ENCODE measurements around the gene VASP.
A peak's percentile ranks its signal among the peaks of the same experiment; 100 is the strongest.

The VASP gene

DNA sequence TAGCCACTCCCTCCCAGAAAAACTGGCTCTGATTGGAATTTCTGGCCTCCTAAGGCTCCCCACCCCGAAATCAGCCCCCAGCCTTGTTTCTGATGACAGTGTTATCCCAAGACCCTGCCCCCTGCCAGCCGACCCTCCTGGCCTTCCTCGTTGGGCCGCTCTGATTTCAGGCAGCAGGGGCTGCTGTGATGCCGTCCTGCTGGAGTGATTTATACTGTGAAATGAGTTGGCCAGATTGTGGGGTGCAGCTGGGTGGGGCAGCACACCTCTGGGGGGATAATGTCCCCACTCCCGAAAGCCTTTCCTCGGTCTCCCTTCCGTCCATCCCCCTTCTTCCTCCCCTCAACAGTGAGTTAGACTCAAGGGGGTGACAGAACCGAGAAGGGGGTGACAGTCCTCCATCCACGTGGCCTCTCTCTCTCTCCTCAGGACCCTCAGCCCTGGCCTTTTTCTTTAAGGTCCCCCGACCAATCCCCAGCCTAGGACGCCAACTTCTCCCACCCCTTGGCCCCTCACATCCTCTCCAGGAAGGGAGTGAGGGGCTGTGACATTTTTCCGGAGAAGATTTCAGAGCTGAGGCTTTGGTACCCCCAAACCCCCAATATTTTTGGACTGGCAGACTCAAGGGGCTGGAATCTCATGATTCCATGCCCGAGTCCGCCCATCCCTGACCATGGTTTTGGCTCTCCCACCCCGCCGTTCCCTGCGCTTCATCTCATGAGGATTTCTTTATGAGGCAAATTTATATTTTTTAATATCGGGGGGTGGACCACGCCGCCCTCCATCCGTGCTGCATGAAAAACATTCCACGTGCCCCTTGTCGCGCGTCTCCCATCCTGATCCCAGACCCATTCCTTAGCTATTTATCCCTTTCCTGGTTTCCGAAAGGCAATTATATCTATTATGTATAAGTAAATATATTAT lies 33.3 kb upstream of the VASP start:
- no peak for DNase-seq (ENCODE audit: low read depth)

- no peak for DNase-seq (ENCODE audit: low read depth)
Observed at GRCh38 chr19:45474606-45475521, 32.4 kb upstream of the VASP start.

GRCh38 chr19:45475537-45476291 lies 31.6 kb upstream of the VASP start:
- DNase-seq (ENCODE audit: low read depth), result no peak

DNA sequence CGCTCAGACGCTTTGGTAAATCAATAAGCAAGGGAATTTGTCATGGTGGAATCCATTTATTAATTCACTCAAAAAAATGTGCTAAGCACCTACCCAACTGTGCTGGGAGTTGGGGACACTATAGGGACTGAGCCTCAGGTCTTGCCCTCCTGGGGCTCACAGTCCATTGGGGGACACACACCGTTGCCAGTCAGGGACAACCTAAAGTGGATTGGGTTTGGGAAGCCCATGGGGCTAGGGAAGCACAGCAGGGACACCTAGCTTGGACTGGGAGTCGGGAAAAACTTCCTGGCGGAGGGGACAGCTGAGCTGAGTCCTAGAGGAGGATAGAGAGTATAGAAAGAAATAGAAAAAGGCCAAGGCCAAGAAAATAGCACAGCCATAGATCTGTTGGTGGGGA lies 31.0 kb upstream of the VASP start:
- DNase-seq (ENCODE audit: low read depth), result no peak

DNA sequence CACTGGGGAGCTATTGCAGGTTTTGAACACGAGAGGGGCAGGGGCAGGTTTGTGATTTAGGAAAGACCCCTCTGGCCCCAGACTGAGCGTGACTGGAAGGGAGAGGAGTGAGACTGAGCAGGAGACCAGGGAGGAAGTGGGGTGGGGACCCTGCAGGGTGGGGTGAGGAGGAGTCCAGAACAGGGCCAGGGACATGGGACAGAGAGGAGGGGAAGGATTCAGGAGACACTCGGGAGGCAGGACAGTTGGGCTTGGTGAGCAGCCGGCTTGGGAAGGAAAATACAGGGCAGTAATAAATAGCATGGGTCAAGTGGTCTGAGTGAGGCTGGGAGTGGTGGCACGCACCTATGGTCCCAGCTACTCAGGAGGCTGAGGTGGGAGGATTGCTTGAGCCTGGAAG lies 30.1 kb upstream of the VASP start:
- DNase-seq (ENCODE audit: low read depth), result no peak

GRCh38 chr19:45477713-45478453 lies 29.4 kb upstream of the VASP start:
- DNase-seq (ENCODE audit: low read depth), result no peak

GRCh38 chr19:45478454-45479238 lies 28.6 kb upstream of the VASP start:
- peak; percentile 90 for DNase-seq (ENCODE audit: low read depth)

GRCh38 chr19:45483033-45483432 lies 24.2 kb upstream of the VASP start:
- DNase-seq (ENCODE audit: low read depth), result no peak

DNA sequence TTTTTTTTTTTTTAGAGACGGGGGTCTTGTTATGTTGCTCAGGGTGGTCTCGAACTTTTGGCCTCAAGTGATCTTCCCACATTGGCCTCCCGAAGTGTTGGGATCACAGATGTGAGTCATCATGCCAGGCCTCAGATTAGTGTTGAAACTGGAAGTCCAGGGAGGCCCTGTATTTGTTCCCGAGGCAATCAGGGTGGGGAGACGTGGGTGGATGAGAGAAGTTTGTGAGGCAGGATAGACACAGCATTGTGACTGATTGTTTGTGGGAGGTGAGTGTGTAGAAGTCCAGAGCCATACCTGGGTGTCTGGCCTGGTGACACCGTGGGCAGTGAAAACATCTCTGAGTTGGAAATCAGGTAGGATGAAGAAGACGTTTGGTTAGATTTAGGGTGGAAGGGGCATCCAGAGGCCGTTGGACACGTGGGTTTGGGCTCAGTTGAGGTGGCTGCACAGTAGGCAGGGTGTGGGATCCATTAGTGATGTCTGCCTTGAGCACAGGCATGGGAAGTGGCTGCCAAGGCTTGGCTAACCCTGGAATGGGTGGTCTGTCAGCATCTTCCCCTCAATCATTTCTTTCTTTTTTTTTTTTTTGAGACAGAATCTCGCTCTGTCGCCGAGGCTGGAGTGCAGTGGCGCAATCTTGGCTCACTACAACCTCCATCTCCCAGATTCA lies 22.9 kb upstream of the VASP start:
- DNase-seq (ENCODE audit: low read depth), result no peak

DNA sequence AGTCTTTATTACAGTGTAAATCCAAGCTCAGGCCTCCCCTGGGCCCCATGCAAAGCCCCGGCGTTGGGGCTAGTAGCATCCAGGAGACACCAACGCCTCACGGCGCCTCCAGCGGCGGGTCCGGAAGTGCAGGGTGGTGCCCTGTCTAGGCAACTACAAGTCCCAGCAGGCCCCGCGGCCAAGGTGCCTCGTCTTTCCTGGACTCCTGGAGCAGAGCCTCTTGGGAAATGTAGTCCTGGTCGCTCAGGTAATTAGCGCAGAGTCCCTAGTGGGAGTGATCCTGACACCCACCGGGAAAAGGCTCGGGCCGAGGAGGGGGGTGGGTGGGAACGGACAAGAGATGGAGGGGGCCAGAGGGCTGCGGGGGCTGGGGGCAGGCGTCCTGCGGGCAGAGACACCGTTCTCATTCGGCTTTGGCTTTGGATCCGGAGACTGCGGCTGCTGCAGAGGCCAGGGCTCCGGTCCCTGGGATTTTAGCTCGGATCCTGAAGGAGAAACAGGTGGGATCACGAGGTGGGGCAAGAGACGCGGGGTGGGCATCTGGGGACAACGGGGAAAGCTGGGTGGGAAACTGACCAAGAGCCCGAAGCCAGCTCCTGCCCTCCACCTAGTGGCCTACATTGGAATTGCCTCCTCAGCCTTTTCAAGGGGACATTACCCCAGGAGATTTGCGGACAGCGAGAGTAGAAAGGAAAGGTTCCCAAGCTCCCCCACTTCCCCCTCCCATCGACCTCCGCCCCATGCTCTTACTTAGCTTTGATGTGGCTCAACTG lies 21.8 kb upstream of the VASP start:
- peak; percentile 96 for DNase-seq (ENCODE audit: low read depth)

DNA sequence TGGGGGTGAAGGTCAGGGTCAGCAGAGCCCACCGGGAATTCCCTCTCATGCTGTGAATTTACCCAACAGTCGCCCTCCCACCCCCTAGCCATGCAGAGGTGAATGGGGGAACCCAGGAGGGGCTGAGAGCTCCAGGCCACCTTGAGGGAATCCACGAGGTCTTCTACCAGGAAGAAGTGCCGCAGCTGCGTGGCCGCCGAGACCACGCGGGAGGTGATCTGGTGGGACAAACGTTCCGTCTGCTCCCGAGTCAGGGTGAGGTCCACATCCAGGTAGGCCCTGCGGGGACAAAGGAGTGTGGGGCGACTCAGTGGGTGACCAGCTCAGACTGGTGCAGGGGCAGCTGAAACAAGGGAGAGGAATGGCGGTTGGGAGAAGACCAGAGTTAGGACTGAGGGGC lies 18.6 kb upstream of the VASP start:
- DNase-seq (ENCODE audit: low read depth), result no peak

DNA sequence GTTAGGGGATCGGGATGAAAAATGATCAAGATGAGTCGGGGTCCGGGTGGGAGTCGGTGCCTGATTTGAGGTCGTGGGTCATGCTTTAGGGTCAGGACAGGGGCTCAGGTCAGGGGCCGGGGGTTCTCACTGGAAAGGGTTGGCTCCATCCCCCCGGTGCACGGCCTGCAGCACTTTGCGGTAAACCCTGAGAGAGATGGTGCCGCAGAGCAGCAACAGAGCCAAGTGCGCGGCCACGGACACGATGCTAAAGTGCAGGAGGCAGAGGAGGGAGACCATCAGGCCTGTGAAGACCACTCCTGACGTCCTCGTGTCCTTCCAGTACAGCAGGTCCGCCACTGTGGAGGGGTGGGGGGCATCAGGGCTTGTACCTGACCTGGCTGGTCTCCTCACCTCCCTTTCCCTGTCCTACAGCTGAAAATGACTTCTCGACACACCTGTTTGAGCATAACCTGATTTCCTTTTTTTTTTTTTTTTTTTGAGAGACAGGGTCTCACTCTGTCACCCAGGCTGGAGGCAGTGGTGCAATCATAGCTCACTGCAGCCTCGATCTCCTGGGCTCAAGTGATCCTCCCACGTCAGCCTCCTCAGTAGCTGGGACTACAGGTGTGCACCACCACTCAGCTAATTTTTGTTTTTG lies 17.9 kb upstream of the VASP start:
- DNase-seq (ENCODE audit: low read depth), result no peak

DNA sequence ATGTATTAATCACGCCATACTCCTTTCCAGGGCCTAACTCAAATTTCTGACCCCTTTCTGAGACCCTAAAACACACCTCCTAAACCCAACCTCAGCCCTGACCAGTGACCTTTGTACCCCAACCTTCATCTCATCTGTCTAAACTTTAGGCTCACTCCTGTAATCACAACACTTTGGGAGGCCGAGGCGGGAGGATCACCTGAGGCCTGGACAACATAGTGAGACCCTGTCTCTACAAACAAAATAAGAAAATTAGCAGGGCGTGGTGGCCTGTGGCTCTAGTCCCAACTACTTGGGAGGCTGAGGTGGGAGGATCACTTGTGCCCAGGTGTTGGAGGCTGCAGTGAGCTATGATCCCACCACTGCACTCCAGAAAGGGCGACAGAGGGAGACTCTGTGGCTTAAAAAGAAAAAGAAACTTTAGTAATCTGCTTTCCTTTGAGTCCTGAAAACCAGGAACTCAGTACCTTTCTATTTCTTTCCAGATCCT lies 15.1 kb upstream of the VASP start:
- DNase-seq (ENCODE audit: low read depth), result no peak

- DNase-seq (ENCODE audit: low read depth), result no peak
Observed at GRCh38 chr19:45492627-45493470, 14.4 kb upstream of the VASP start.

- DNase-seq (ENCODE audit: low read depth), result no peak
Observed at GRCh38 chr19:45494261-45494916, 12.9 kb upstream of the VASP start.

- DNase-seq (ENCODE audit: low read depth), result no peak
Observed at GRCh38 chr19:45495178-45495577, 12.1 kb upstream of the VASP start.

DNA sequence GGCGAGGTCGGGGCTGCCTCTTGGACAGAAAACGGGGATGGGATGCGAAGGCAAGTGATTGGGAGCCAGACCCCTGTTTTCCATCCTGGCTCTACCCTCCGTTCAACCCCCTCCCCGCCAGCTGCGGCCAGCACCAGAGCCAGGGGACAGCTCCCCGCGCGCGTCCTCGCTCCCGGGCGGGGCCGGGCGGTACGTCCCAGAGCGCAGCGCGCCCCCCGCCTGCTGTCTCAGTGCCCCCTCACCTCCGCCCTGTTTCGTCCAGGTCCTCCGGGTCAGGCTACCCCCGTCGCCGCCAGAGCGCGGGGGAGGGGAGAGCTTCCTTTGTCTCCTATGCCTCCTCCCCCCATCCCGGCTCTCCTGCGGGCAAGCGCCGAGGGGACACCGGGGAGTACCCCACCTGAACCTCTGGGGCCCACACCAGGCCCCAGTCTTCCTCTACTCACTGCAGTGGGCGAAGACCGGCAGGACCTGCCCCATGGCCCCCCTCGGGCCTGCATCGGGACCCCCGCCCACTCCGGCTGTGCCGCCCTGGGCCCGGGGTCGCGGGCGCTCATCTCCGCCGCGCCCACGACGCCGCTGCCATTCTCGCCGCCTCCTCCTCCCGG lies 10.8 kb upstream of the VASP start:
- no peak for DNase-seq (ENCODE audit: low read depth)

Measured in activated T-cell treated with anti-CD3 and anti-CD28 coated beads for 24 hours (primary cell).